Measurements from ENCODE around the gene B3GNT7.

GRCh38 chr2:231385429-231385828 is 10.1 kb upstream of the B3GNT7 start:
- no peak for TF ChIP-seq CTCF (IDR thresholded peaks at IDR 0.05; ENCODE audit: insufficient read depth, low read length)
- TF ChIP-seq POLR2AphosphoS5 (IDR thresholded peaks at IDR 0.05; ENCODE audit: low read depth), result no peak
